Skeletal muscle tissue (tissue), 4 donors: Measurements from ENCODE around the gene INPP4B. TPM values are rescaled to one million over a fixed set of nuclear protein-coding genes. Genes with fewer than 3 reads are reported as not detected.

ENCODE experiments used
- H3K27ac ChIP-seq: one replicate; pipeline ENCODE4 v1.7.0; 2013; ENCODE audit warnings: mild to moderate bottlenecking, low read depth, low read length, inconsistent platforms
- H3K27me3 ChIP-seq, 3 donors: one replicate each; pipeline ENCODE4 v1.7.0; 2013; ENCODE audit warnings: low read length in 3 of 3; ENCODE audit not compliant: control insufficient read depth in 3 of 3, insufficient read depth in 3 of 3
- H3K36me3 ChIP-seq, 3 donors: one replicate each; pipeline ENCODE4 v1.7.0; 2013; ENCODE audit warnings: low read length in 3 of 3; ENCODE audit not compliant: control insufficient read depth in 3 of 3, insufficient read depth in 3 of 3
- H3K4me1 ChIP-seq, 3 donors: one replicate each; pipeline ENCODE4 v1.7.0; 2013; ENCODE audit warnings: low read length in 3 of 3, mild to moderate bottlenecking in 3 of 3; ENCODE audit not compliant: control insufficient read depth in 3 of 3, insufficient read depth in 3 of 3
- H3K4me3 ChIP-seq, 3 donors: one replicate each; pipeline ENCODE4 v1.7.0; 2013; ENCODE audit warnings: low read length in 3 of 3
- H3K9ac ChIP-seq, 3 donors: one replicate each; pipeline ENCODE4 v1.7.0; 2013; ENCODE audit warnings: low read length in 3 of 3, mild to moderate bottlenecking in 3 of 3, moderate library complexity in 2 of 3, low read depth in 1 of 3
- H3K9me3 ChIP-seq, 3 donors: one replicate each; pipeline ENCODE4 v1.7.0; 2013; ENCODE audit warnings: low read length in 3 of 3; ENCODE audit not compliant: control insufficient read depth in 3 of 3
- total RNA-seq: library from RNA; depleted of rRNA; stranded (reverse); fragments of >200 nt; gene quantifications from one replicate; pipeline ENCODE4 v1.2.3, GENCODE V29; 2014
- donor health status: Osteomylitis.

INPP4B gene
- total RNA-seq, 1 donor from 2014 or later, result 52.7 TPM

- no peak overlapping the region for H3K9ac ChIP-seq
- H3K4me1 ChIP-seq, result peaks cover 7 to 16% (median 9%) of the 10 kb centered on the region in 3 donors
- H3K27ac ChIP-seq, result no peak overlapping the region
- H3K4me3 ChIP-seq, result no peak overlapping the region
- H3K9me3 ChIP-seq, result no peaks in the 10 kb centered on the region
- H3K36me3 ChIP-seq, result no peaks in the 10 kb centered on the region
- H3K27me3 ChIP-seq, result no peaks in the 10 kb centered on the region
Observed at GRCh38 chr4:142356118-142356759, 489.9 kb downstream of the INPP4B start.

- Histone ChIP-seq H3K4me1 (peaks cover 12 to 22% (median 14%) of the 10 kb centered on the region in 3 donors), H3K36me3 (no peaks in the 10 kb centered on the region), H3K9me3 (no peaks in the 10 kb centered on the region), H3K27me3 (no peaks in the 10 kb centered on the region), H3K9ac (no peak overlapping the region), H3K27ac (no peak overlapping the region), H3K4me3 (no peak overlapping the region)
Observed at GRCh38 chr4:142355421-142355930, 490.6 kb downstream of the INPP4B start.

- no peaks in the 10 kb centered on the region for H3K27me3 ChIP-seq
- peak overlapping the region; percentile 58 for H3K27ac ChIP-seq
- H3K36me3 ChIP-seq, result no peaks in the 10 kb centered on the region
- no peak overlapping the region for H3K9ac ChIP-seq
- no peaks in the 10 kb centered on the region for H3K9me3 ChIP-seq
- H3K4me3 ChIP-seq, result no peak overlapping the region
- peaks cover 12 to 23% (median 14%) of the 10 kb centered on the region in 3 donors for H3K4me1 ChIP-seq
Observed at GRCh38 chr4:142354794-142355420, 491.2 kb downstream of the INPP4B start.

- H3K4me1 ChIP-seq, result peaks cover 12 to 23% (median 14%) of the 10 kb centered on the region in 3 donors
- H3K9me3 ChIP-seq, result no peaks in the 10 kb centered on the region
- peak overlapping the region; percentile 58 for H3K27ac ChIP-seq
- H3K4me3 ChIP-seq, result no peak overlapping the region
- no peaks in the 10 kb centered on the region for H3K27me3 ChIP-seq
- no peaks in the 10 kb centered on the region for H3K36me3 ChIP-seq
- H3K9ac ChIP-seq, result no peak overlapping the region
Observed at GRCh38 chr4:142354041-142354440, 492.1 kb downstream of the INPP4B start.

- no peaks in the 10 kb centered on the region for H3K27me3 ChIP-seq
- H3K9ac ChIP-seq, result peak overlapping the region in 1 of 3 donors; percentile 43
- H3K4me3 ChIP-seq, result no peak overlapping the region
- H3K4me1 ChIP-seq, result peaks cover 17 to 29% (median 17%) of the 10 kb centered on the region in 3 donors
- H3K36me3 ChIP-seq, result no peaks in the 10 kb centered on the region
- peak overlapping the region; percentile 68 for H3K27ac ChIP-seq
- no peaks in the 10 kb centered on the region for H3K9me3 ChIP-seq
Observed at GRCh38 chr4:142353149-142353738, 492.9 kb downstream of the INPP4B start.

- peak overlapping the region; percentile 68 for H3K27ac ChIP-seq
- H3K9ac ChIP-seq, result peak overlapping the region in 2 of 3 donors; percentile 23 to 43
Observed at GRCh38 chr4:142352712-142353111, 493.4 kb downstream of the INPP4B start.

GRCh38 chr4:142351958-142352357 is 494.1 kb downstream of the INPP4B start:
- Histone ChIP-seq H3K4me3 (peak overlapping the region in 1 of 3 donors; percentile 1), H3K9me3 (no peaks in the 10 kb centered on the region), H3K4me1 (peaks cover 17 to 29% (median 21%) of the 10 kb centered on the region in 3 donors), H3K27ac (peak overlapping the region; percentile 41), H3K27me3 (no peaks in the 10 kb centered on the region), H3K36me3 (no peaks in the 10 kb centered on the region), H3K9ac (peak overlapping the region in 1 of 3 donors; percentile 61)

More at GRCh38 chr4:142352712-142353111, 493.4 kb downstream of the INPP4B start:
- no peaks in the 10 kb centered on the region for H3K27me3 ChIP-seq
- H3K36me3 ChIP-seq, result no peaks in the 10 kb centered on the region
- peak overlapping the region in 1 of 3 donors; percentile 14 for H3K4me3 ChIP-seq
- H3K9me3 ChIP-seq, result no peaks in the 10 kb centered on the region
- peaks cover 17 to 29% (median 21%) of the 10 kb centered on the region in 3 donors for H3K4me1 ChIP-seq

- Histone ChIP-seq H3K27me3 (no peaks in the 10 kb centered on the region), H3K4me1 (peaks cover 17 to 29% (median 21%) of the 10 kb centered on the region in 3 donors), H3K9ac (peak overlapping the region in 1 of 3 donors; percentile 26), H3K9me3 (no peaks in the 10 kb centered on the region), H3K4me3 (no peak overlapping the region), H3K27ac (peak overlapping the region; percentile 41), H3K36me3 (no peaks in the 10 kb centered on the region)
Observed at GRCh38 chr4:142350871-142351270, 495.2 kb downstream of the INPP4B start.

- Histone ChIP-seq H3K9me3 (no peaks in the 10 kb centered on the region), H3K9ac (no peak overlapping the region), H3K36me3 (no peaks in the 10 kb centered on the region), H3K4me3 (no peak overlapping the region), H3K27ac (peak overlapping the region; percentile 19), H3K27me3 (no peaks in the 10 kb centered on the region), H3K4me1 (peaks cover 8 to 21% (median 20%) of the 10 kb centered on the region in 3 donors)
Observed at GRCh38 chr4:142348613-142349021, 497.5 kb downstream of the INPP4B start.

GRCh38 chr4:142347241-142347640 is 498.9 kb downstream of the INPP4B start:
- H3K27me3 ChIP-seq, result no peaks in the 10 kb centered on the region
- H3K4me3 ChIP-seq, result no peak overlapping the region
- no peaks in the 10 kb centered on the region for H3K36me3 ChIP-seq
- no peak overlapping the region for H3K9ac ChIP-seq
- H3K9me3 ChIP-seq, result no peaks in the 10 kb centered on the region
- no peak overlapping the region for H3K27ac ChIP-seq
- H3K4me1 ChIP-seq, result peaks cover 8 to 17% (median 13%) of the 10 kb centered on the region in 3 donors
